ENCODE results near the gene PTPRCAP. TPM values are rescaled to one million over a fixed set of nuclear protein-coding genes. Genes with fewer than 3 reads are reported as not detected.
A peak's percentile ranks its signal among the peaks of the same experiment; 100 is the strongest.

The PTPRCAP gene
- total and polyA plus RNA-seq, 9 of the 15 experiments (the other 6 are each of a cell fraction or from before 2014, with no cell fraction given), result 0.22 to 2.0 (median 1.1) TPM; not detected in 4

DNA sequence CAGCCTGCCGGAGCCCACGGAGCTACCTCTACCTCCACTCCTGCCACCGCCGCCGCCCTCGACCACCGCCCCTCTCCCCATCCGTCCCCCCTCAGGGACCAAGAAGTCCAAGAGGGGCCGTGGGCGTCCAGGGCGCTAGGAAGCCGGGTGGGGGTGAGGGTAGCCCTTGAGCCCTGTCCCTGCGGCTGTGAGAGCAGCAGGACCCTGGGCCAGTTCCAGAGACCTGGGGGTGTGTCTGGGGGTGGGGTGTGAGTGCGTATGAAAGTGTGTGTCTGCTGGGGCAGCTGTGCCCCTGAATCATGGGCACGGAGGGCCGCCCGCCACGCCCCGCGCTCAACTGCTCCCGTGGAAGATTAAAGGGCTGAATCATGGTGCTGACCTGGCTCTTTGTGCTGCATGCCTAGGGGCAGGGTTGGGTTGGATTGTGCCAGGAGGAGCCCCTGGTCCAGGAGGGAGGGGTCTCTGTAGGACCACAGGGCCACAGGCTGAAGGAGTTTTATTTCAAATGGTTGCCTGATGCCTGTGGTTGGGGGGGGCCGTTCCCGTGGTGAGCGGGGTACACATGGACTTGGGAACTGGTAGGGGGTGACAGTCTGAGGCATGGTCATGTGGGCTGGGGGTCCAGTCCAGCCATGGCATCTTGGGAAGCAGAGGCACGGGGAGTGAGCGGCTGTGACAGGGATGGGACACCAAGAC is 2.3 kb downstream of the PTPRCAP start (continued):
- TF ChIP-seq RFX1 (IDR thresholded peaks at IDR 0.05) (no peak), CBFA2T2 (conservative IDR thresholded peaks at IDR 0.05) (no peak), ZNF212 (CRISPR knock-in tag; IDR thresholded peaks at IDR 0.05) (no peak), ZNF324 (CRISPR knock-in tag; IDR thresholded peaks at IDR 0.05) (no peak), POLR2A (conservative IDR thresholded peaks at IDR 0.05) (0 out of 2 replicates have a peak, but pooled peaks have one; percentile 11), ZFP1 (CRISPR knock-in tag; IDR thresholded peaks at IDR 0.05) (no peak), ZNF766 (CRISPR knock-in tag; conservative IDR thresholded peaks at IDR 0.05) (no peak), KDM5B (IDR thresholded peaks at IDR 0.05; ENCODE audit: insufficient replicate concordance, low read depth, low read length) (no peak), KAT2B (IDR thresholded peaks at IDR 0.05; ENCODE audit: low read depth, low read length) (no peak), HNRNPUL1 (IDR thresholded peaks at IDR 0.05; ENCODE audit: low read length) (no peak), C11orf30 (IDR thresholded peaks at IDR 0.05; ENCODE audit: low read depth) (no peak), RBM25 (IDR thresholded peaks at IDR 0.05; ENCODE audit: low read depth, low read length, severe bottlenecking) (no peak)
- TF ChIP-seq, protein P1, sequence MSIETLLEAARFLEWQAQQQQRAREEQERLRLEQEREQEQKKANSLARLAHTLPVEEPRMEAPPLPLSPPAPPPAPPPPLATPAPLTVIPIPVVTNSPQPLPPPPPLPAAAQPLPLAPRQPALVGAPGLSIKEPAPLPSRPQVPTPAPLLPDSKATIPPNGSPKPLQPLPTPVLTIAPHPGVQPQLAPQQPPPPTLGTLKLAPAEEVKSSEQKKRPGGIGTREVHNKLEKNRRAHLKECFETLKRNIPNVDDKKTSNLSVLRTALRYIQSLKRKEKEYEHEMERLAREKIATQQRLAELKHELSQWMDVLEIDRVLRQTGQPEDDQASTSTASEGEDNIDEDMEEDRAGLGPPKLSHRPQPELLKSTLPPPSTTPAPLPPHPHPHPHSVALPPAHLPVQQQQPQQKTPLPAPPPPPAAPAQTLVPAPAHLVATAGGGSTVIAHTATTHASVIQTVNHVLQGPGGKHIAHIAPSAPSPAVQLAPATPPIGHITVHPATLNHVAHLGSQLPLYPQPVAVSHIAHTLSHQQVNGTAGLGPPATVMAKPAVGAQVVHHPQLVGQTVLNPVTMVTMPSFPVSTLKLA (conservative IDR thresholded peaks at IDR 0.05), result no peak
- TF ChIP-seq, protein P2, sequence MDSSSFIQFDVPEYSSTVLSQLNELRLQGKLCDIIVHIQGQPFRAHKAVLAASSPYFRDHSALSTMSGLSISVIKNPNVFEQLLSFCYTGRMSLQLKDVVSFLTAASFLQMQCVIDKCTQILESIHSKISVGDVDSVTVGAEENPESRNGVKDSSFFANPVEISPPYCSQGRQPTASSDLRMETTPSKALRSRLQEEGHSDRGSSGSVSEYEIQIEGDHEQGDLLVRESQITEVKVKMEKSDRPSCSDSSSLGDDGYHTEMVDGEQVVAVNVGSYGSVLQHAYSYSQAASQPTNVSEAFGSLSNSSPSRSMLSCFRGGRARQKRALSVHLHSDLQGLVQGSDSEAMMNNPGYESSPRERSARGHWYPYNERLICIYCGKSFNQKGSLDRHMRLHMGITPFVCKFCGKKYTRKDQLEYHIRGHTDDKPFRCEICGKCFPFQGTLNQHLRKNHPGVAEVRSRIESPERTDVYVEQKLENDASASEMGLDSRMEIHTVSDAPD (CRISPR knock-in tag; IDR thresholded peaks at IDR 0.05), result no peak
- TF ChIP-seq, protein P3, sequence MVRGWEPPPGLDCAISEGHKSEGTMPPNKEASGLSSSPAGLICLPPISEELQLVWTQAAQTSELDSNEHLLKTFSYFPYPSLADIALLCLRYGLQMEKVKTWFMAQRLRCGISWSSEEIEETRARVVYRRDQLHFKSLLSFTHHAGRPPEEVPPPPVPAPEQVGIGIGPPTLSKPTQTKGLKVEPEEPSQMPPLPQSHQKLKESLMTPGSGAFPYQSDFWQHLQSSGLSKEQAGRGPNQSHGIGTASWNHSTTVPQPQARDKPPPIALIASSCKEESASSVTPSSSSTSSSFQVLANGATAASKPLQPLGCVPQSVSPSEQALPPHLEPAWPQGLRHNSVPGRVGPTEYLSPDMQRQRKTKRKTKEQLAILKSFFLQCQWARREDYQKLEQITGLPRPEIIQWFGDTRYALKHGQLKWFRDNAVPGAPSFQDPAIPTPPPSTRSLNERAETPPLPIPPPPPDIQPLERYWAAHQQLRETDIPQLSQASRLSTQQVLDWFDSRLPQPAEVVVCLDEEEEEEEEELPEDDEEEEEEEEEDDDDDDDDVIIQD (CRISPR knock-in tag; IDR thresholded peaks at IDR 0.05), result no peak
- TF ChIP-seq, protein P4, sequence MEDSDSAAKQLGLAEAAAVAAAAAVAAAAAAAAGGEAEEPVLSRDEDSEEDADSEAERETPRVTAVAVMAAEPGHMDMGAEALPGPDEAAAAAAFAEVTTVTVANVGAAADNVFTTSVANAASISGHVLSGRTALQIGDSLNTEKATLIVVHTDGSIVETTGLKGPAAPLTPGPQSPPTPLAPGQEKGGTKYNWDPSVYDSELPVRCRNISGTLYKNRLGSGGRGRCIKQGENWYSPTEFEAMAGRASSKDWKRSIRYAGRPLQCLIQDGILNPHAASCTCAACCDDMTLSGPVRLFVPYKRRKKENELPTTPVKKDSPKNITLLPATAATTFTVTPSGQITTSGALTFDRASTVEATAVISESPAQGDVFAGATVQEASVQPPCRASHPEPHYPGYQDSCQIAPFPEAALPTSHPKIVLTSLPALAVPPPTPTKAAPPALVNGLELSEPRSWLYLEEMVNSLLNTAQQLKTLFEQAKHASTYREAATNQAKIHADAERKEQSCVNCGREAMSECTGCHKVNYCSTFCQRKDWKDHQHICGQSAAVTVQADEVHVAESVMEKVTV (CRISPR knock-in tag; IDR thresholded peaks at IDR 0.05), result no peak
- TF ChIP-seq, protein P5, sequence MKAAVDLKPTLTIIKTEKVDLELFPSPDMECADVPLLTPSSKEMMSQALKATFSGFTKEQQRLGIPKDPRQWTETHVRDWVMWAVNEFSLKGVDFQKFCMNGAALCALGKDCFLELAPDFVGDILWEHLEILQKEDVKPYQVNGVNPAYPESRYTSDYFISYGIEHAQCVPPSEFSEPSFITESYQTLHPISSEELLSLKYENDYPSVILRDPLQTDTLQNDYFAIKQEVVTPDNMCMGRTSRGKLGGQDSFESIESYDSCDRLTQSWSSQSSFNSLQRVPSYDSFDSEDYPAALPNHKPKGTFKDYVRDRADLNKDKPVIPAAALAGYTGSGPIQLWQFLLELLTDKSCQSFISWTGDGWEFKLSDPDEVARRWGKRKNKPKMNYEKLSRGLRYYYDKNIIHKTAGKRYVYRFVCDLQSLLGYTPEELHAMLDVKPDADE (conservative IDR thresholded peaks at IDR 0.05; ENCODE audit: control insufficient read depth, low read depth, low read length), result no peak
